Right kidney (tissue), 1 donor: ENCODE data around the gene PRDM1.
"Not testable (repeated sequence)": the region's sequence is repeated elsewhere in the genome, so short reads cannot be mapped to it uniquely, and the experiment has no call there.

ENCODE experiments used
- DNase-seq: peaks from one replicate; pipeline ENCODE4 v3.0.0-alpha.2; 2016

PRDM1 gene

DNA sequence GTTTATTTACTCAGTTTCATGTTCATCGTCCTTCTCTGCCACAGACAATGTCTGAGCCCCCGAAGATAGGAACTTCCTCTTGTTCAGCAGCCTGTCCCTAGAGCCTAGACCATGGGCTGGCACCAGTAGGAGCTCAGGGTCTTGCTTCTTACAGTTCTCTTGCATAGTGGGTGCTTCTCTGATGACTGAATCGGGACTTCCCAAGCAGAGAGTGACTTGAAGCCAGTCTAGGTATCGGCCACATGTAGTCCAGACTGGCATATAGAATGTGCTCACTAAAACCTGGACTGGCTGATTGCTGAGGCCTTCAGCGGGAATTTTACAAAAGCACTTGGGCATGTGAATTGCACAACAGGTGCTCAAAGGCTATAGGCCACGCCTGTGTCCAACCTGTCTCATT lies 52.0 kb downstream of the PRDM1 start:
- DNase-seq: no peak

- no peak for DNase-seq
Observed at GRCh38 chr6:106141441-106142237, 55.5 kb downstream of the PRDM1 start.

DNA sequence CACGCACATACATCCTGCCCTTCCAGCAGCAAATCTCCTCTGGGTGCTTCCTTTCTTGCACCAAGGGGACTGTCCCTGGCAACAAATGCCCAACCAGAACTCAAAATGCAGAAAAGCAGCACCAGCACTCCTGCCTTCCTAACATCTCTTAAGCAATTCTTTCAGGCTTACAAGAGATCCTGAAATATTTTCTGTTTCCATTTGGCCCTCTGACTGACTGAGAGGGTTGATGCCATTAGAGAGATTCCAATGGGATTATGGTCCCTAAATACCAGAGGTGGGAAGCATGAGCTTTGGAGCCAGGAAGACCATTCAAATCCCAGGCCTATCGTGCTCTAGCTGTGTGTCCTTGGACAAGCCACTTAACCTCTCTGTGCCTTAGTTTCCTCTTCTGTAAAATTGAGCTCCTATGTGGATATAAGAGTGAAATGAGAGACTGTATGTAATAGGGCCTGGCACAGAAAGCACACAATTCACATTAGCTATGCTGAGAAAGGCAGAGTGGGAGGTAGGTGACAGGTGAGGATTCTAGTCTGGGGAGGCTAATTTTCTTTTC lies 56.8 kb downstream of the PRDM1 start:
- no peak for DNase-seq

DNA sequence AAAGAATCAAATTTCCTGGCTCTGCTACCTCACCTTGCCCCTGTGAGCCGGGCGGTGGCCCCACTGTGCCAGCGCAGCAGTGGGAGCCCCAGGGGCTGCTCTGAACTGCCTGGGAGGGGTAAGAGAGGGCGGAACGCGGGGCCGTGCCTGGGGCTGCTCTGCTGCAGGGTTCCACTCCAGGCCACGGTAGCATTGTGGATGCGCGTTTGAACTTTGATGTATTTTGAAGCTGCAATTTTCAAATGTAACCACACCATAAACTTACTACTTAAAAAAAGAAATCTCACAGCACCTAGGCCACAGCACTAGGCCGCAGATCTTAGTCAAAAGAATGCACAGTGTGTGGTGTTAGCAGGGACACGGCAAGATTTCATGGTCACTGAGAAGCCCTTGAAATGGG lies 57.5 kb downstream of the PRDM1 start:
- no peak for DNase-seq

GRCh38 chr6:106145144-106145543 lies 59.0 kb downstream of the PRDM1 start:
- DNase-seq: no peak

DNA sequence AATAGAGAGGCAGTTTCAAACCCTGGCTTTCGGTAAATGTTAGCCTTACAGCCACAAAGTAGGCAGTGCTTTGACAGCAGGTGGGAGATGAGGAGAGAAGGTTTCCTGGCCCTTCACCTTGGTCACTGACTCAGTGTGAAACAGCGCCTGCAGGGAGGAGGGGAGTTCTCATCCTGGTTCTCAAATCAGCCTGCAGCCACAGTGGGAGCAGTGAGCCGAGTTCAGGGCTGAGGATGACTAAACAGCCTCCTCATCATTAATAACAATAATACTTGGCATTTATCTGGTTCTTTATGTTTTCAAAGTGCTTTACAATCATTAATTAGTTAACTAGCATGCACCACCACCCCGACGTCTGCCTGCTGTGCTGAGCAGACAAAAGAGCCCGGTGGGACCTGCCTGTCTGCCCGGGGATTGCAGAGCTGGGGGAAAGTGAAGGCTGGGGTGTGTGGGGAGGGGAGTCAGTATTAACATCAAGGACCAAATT lies 59.6 kb downstream of the PRDM1 start:
- DNase-seq: no peak

DNA sequence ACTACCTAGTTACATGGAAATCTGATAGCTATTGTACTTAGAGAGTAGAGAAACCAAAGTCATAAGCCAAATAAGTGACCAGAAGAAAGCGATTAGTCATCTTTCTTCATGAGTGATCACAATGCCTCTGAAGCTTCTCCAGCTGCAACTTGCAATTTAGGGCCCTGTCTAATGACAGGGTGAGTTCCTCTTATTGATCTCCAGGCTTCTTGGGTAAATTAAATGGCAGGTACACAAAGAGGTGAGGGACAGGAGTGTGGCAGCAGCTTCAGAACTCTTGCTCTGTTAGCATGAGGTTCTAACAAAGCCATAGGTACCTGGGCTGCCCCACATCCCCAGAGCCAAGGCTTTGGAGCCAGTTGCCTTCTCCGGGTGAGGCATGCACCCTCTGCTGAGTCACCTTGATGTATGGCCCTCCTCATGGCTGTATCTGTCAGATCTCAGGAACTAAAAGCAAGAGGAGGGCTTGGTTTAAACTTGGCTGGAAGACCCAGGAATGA lies 60.8 kb downstream of the PRDM1 start:
- DNase-seq: no peak

GRCh38 chr6:106147476-106147875 lies 61.3 kb downstream of the PRDM1 start:
- DNase-seq: no peak

DNA sequence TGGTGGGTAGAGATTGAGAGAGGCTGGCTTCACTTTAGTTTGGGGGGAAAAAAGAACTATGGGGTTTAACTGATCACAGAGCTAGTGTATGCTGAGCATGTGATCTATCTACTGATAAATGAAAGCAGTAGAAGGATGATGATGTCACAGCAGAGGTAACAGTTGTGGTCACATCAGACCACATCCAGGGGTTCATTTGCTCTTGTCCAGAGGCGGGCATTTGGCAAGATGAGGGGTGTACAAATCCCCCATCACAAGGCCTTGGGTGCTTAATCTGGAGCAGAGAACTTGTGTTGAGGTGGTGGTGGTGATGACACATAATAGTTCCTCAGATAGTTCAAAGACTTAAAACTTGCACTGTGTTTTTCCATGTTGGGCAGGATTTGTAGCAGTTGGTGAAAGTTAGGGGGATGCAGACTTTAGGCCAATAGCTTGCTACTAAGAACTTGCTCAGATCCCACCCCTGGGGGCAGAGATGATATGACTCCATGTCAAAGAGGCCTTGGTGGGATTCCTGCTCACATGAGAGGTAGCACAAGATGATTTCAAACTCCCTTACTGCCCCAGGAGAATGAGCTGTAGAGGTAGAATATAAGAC lies 63.4 kb downstream of the PRDM1 start:
- DNase-seq: no peak

- DNase-seq: not testable (repeated sequence)
Observed at GRCh38 chr6:106152476-106152875, 66.3 kb downstream of the PRDM1 start.

- no peak for DNase-seq
Observed at GRCh38 chr6:106152952-106153351, 66.8 kb downstream of the PRDM1 start.

DNA sequence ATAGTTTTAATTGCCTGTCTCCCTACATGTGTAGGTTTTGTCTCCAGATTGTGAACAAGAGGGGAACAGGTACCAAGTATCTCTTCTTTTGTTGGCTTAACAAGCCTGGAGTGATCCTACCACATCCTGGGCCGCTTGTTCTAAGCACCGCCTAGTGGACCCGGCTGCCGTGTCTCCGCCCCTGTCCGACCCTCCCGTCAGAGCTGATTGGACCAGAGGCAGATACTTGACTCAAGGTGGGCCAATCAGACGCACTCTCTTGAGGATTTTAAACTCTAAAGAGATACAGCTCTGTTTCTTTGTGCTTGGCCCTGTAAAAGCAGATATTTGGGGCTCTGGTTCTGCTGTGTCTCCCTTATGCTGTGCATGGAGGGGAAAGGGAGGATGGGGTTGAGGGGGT lies 68.2 kb downstream of the PRDM1 start:
- DNase-seq: no peak

DNA sequence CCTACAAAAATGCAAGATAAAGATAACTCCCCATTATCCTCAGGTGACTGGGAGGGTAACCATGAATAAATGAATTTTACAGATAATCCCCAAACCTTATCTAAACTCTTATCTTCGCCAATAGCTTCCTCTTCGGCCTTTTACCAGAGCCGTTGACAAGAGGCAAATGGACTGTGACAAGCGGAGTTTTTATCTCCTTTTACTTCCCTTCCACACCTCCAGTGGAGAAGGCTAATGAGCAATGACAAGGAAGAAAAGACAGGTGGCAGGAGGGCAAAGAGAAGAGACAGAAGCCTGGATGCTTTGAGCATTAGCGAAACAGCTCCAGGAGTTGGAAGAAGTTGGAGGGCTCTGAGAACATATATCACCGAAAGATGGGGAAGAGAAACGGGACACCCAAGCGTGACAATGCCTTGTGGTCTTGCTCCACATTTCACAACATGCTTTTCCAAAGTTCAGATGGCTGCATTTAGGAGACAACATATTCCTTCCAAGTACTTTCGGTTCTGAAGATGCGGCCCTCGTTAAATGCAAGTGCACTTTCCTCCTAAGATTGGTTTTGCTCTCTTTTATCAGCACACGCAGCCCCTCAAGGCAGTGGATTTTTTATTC lies 69.2 kb downstream of the PRDM1 start:
- DNase-seq: no peak

GRCh38 chr6:106156413-106156812 lies 70.3 kb downstream of the PRDM1 start:
- DNase-seq: no peak

DNA sequence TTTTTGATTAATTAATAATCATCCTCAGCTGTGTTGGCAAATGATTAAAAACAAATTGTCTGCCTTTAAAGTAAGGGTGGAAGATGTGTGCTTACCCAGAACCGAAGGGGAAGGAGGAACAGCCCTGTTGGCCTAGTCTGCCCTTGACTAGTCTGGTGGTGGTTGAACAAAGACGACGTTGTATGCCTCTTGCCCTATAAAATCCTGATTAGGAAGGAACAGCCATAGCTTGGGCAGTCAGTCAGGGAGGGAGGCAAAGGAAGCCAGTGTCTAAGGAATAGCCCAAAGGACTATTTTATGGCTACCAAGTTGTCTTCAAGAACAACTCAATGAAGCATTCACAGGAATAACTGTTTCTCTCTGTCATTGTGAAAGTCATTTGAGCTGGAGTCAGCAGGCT lies 70.7 kb downstream of the PRDM1 start:
- no peak for DNase-seq

GRCh38 chr6:106158816-106159215 lies 72.7 kb downstream of the PRDM1 start:
- DNase-seq: no peak
